GM18499 (cell line): ENCODE data around the gene EDEM3.

Experiments
- ATAC-seq: cut with Tn5 transposase; IDR thresholded peaks from one replicate; pipeline ENCODE4 v1.9.1; 2021; ENCODE audit warnings: moderate number of reproducible peaks; ENCODE audit not compliant: insufficient read depth, unreplicated experiment

Gene EDEM3

DNA sequence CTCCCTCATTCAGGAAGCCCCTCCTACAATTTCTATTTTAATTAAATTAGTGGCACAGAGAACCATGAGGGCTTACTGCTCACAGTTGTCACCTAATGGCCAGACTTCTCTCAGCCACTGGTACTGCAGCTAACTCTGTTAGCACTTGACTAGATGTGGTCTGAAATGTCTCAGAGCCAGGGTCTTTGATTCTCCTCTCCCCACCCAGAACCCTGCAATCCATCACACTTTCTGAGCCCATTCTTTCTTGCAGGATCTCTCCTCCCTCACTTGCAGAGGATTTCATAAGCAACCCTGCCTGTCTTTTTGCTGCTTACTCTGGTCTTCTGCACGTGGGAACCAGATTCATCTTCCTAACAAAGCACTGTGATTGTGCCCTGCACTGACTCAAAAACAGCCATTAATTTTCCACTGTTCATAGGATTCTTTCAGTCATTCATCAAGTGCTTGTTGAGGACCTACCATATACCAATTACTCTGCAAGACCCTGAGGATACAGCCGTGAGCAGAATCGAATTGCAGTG, 108.4 kb downstream of the EDEM3 start:
- no peak for ATAC-seq

DNA sequence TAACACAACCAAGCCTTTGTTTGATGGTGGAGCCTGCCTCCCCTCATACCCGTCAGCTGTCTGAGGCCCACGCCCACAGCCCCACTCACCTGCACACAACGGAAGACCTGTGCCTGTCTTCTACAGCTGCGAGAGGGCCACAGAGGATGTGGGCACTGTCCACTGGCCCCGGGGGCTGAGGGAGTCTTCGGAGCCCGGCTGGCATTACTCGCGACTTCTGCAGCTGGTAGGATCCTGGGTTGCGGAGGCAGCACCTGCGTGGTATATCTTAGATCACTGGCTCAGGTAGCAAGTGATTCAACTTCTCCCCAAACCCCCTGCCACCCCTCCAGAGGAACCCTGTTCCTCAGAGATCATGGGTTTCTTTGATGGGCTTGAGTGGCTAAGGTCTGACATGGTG, 109.9 kb downstream of the EDEM3 start:
- ATAC-seq = no peak

DNA sequence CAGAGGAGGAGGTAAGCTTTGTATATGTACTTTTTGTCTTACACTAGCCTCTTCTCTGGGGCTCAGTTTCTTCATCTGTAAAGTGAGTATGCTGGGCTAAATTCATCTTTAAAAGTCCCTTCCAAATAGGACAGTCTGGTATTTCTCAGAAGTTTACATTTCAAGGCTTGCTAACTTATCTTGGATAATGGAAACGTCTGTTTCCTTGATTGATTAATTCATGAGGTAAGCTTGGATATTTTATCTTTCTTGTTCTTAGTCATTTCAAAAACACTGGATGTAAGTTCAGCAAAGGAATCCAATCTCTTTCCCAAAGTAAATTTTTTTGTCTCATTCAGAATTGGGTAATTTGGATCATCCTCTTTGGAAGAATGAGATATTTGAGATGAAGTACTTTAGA, 111.0 kb downstream of the EDEM3 start:
- ATAC-seq = no peak

DNA sequence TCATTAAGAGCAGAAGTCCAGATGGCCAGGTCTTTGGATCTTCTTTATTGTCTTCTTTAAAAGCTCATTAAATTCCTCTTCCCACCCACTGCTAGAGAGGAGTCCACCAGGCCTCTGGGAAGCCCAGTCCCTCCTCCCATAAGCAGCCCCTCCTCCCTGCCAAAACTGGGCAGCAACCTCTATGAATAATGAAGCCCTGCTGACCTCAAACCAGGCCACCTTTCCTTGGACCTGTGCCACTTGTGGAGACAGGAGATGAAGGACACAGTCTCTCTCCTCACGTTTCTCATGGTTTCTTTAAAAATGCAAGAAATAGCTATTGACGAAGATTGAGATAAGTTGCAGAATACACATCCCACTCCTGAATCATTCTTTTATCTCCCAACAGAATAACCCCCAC, 112.8 kb downstream of the EDEM3 start:
- ATAC-seq = no peak

DNA sequence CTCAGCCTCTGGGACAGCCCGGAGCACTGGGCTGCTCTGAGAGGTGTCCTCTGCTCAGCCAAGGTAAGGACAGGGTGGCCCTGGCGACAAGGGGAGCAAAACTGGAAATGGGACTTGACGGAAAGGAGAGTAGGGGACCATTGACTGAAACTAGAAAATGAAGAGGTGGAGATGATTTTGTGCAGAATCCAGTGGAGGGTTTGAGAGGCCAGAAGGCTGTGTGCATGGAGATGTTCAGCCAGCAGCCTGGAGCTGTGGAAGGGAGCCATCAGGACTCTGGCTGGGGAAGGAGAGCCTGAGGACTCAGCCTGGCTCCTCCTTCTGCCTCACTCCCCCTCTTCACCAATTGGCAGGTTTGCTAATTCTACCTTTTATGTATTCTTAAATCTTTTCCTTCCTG, 114.2 kb downstream of the EDEM3 start:
- no peak for ATAC-seq
